HUES48 (cell line): ENCODE measurements around the gene CNTNAP2.

Experiments used
- H3K27ac ChIP-seq: one replicate; pipeline ENCODE4 v1.7.0; 2013; ENCODE audit warnings: low read depth, low read length, inconsistent platforms
- H3K27me3 ChIP-seq: 2 replicates; pipeline ENCODE4 v1.6.1; 2013; ENCODE audit warnings: mild to moderate bottlenecking, low read length; ENCODE audit not compliant: control insufficient read depth, insufficient read depth
- H3K36me3 ChIP-seq: 2 replicates; pipeline ENCODE4 v1.6.1; 2013; ENCODE audit warnings: low read length; ENCODE audit not compliant: control insufficient read depth, insufficient read depth
- H3K4me1 ChIP-seq: 2 replicates; pipeline ENCODE4 v1.6.1; 2013; ENCODE audit warnings: mild to moderate bottlenecking, low read length; ENCODE audit not compliant: control insufficient read depth, insufficient read depth
- H3K4me3 ChIP-seq: 2 replicates; pipeline ENCODE4 v1.5.1; 2013; ENCODE audit warnings: mild to moderate bottlenecking, low read depth, low read length
- H3K9ac ChIP-seq: 2 replicates; pipeline ENCODE4 v1.6.1; 2013; ENCODE audit warnings: mild to moderate bottlenecking, low read depth, low read length, moderate library complexity
- H3K9me3 ChIP-seq: 2 replicates; pipeline ENCODE4 v1.6.1; 2013; ENCODE audit warnings: low read length; ENCODE audit not compliant: control insufficient read depth, insufficient read depth

CNTNAP2 gene

GRCh38 chr7:146115851-146116520, 615 bp upstream of the CNTNAP2 start:
- no peak overlapping the region for H3K27ac ChIP-seq
- H3K27me3 ChIP-seq = peaks cover 26% of the 10 kb centered on the region
- H3K9me3 ChIP-seq = no peaks in the 10 kb centered on the region
- H3K4me1 ChIP-seq = peaks cover 7% of the 10 kb centered on the region
- H3K9ac ChIP-seq = no peak overlapping the region
- no peaks in the 10 kb centered on the region for H3K36me3 ChIP-seq
- H3K4me3 ChIP-seq = peak overlapping the region; percentile 70

GRCh38 chr7:146117576-146117975, 975 bp downstream of the CNTNAP2 start:
- Histone ChIP-seq H3K27ac (no peak overlapping the region), H3K9me3 (no peaks in the 10 kb centered on the region), H3K9ac (no peak overlapping the region), H3K27me3 (peaks cover 26% of the 10 kb centered on the region), H3K36me3 (no peaks in the 10 kb centered on the region), H3K4me1 (peaks cover 7% of the 10 kb centered on the region), H3K4me3 (peak overlapping the region; percentile 70)

DNA sequence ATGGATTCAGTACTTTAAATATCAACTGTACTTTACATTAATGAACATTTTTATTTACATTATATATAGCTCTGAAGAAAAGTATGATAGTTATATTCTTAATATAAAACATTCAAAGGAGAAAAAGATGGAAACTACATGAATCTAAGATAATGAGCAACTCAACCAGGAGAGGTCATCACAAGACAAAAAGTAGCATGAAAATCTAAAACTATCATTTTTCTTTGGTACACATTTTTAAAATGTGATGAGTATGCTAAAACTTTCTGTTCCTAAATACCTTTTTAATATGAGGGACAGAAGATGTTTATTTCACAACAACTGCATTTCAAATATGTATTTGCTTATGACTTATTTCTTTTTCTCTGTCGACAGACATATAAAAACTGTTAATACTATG, 2.4 kb downstream of the CNTNAP2 start:
- H3K9ac ChIP-seq = no peak overlapping the region

DNA sequence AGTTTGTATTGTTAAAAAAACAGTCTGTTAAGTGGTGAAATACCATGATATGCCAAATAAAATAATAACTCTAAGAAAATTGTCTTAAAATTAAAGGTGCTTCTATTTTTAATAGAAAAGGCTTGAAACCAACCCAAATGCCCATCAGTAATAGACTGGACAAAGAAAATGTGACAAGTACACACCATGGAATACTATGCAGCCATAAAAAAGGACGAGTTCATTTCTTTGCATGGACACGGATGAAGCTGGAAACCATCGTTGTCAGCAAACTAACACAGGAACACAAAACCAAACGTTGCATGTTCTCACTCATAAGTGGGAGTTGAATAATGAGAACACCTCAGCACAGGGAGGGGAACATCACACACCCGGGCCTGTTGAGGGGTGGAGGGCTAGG, 7.1 kb downstream of the CNTNAP2 start:
- no peaks in the 10 kb centered on the region for H3K36me3 ChIP-seq
- H3K27ac ChIP-seq = no peak overlapping the region
- H3K27me3 ChIP-seq = peaks cover 3% of the 10 kb centered on the region
- no peak overlapping the region for H3K9ac ChIP-seq
- H3K9me3 ChIP-seq = no peaks in the 10 kb centered on the region
- H3K4me3 ChIP-seq = no peak overlapping the region
- H3K4me1 ChIP-seq = no peaks in the 10 kb centered on the region

More for the DNA sequence above, 2.4 kb downstream of the CNTNAP2 start:
- H3K36me3 ChIP-seq = no peaks in the 10 kb centered on the region
- H3K27ac ChIP-seq = no peak overlapping the region
- H3K9me3 ChIP-seq = no peaks in the 10 kb centered on the region
- peaks cover 23% of the 10 kb centered on the region for H3K27me3 ChIP-seq
- H3K4me1 ChIP-seq = peaks cover 7% of the 10 kb centered on the region
- no peak overlapping the region for H3K4me3 ChIP-seq

DNA sequence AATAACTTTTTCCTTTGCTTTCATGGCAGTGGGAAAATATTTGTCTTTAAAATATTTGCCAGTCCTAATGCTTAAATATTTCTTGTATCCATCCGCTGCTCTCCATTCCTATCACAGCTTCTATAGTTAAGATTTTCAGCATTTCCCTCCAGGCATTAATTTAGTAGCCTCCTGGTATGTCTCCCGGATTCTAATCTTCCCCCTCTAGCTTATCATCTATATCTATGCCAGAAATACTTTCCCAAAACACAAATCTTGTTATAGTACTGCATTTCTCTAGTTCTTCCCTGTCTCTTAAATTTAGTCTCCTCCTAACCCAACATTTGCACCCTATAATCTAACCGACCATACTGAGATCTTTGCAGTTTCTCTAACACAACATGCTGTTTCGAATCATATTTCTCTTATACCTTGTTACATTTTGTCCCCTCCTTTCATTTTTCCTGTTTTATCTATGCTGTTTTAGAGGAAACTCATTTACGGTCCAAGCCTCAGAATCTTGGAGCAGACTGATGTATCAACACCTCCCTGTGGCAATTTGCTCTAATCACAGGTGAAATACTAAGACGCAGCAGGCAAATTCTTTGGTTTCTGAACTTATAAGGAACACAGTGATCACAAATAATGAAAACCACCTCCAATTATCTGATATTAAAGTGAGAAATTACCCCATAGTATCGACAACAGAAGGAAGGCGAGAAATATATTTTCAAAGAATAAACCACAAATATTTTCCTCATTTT, 10.3 kb downstream of the CNTNAP2 start:
- no peak overlapping the region for H3K9ac ChIP-seq
- no peaks in the 10 kb centered on the region for H3K4me1 ChIP-seq
- no peaks in the 10 kb centered on the region for H3K27me3 ChIP-seq
- no peak overlapping the region for H3K4me3 ChIP-seq
- H3K27ac ChIP-seq = no peak overlapping the region
- no peaks in the 10 kb centered on the region for H3K9me3 ChIP-seq
- no peaks in the 10 kb centered on the region for H3K36me3 ChIP-seq

DNA sequence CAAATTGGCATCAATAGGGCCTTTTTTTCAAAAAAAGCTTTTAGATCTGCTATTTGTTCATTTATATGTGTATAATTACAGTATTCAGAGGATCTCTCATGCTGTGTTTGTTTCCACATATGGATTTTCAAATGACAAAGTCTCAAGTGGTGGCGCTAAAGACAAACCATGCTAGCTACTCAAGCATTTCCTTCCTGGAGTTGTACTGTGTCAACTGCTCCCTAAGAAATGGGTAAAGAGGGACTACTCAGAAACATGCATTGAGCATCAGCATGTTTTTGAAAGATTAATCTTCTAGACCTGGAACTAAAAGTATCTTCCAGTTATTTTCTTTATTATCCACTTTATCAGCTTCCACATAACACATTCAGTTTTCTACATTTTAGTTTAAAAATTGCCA, 12.7 kb downstream of the CNTNAP2 start:
- H3K4me3 ChIP-seq = no peak overlapping the region
- H3K36me3 ChIP-seq = no peaks in the 10 kb centered on the region
- no peaks in the 10 kb centered on the region for H3K27me3 ChIP-seq
- no peak overlapping the region for H3K27ac ChIP-seq
- no peaks in the 10 kb centered on the region for H3K4me1 ChIP-seq
- no peak overlapping the region for H3K9ac ChIP-seq
- no peaks in the 10 kb centered on the region for H3K9me3 ChIP-seq

- no peak overlapping the region for H3K9ac ChIP-seq
- H3K27ac ChIP-seq = no peak overlapping the region
- no peak overlapping the region for H3K4me3 ChIP-seq
- H3K27me3 ChIP-seq = no peaks in the 10 kb centered on the region
- H3K9me3 ChIP-seq = no peaks in the 10 kb centered on the region
- H3K4me1 ChIP-seq = no peaks in the 10 kb centered on the region
- H3K36me3 ChIP-seq = no peaks in the 10 kb centered on the region
Measured at GRCh38 chr7:146129997-146130396, 13.4 kb downstream of the CNTNAP2 start.

- no peaks in the 10 kb centered on the region for H3K9me3 ChIP-seq
- no peak overlapping the region for H3K9ac ChIP-seq
- H3K4me1 ChIP-seq = no peaks in the 10 kb centered on the region; the same call in 1 of the 2 replicates
- no peaks in the 10 kb centered on the region for H3K27me3 ChIP-seq
- H3K36me3 ChIP-seq = no peaks in the 10 kb centered on the region
- no peak overlapping the region for H3K4me3 ChIP-seq
- no peak overlapping the region for H3K27ac ChIP-seq
Measured at GRCh38 chr7:146131701-146132100, 15.1 kb downstream of the CNTNAP2 start.

DNA sequence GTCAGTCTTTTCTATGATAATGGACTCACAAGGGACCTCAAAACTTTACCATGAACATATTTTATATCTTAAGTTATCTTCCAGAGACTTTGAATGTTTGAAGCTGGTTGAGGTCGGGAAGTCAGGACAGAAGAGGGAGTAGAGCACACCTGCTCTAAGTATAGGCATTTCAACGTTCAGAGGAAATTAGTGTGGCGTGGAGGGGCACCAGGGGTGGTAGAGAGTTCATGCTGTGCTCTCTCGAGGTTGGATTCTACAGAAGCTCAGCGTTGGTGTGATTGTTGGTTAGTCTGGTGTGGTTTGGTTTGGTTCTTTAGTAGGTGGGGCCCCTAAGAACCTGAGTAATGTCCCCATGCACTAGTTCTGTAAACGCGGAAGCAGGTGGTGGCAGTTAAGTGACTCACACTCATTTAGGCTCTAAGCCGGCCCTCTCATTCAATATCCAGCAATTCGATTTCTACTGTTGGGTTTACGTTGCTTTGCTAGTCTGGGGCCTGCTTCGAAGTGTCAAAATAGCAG, 19.8 kb downstream of the CNTNAP2 start:
- Histone ChIP-seq H3K9me3 (no peaks in the 10 kb centered on the region), H3K4me3 (no peak overlapping the region), H3K9ac (no peak overlapping the region), H3K36me3 (no peaks in the 10 kb centered on the region), H3K27me3 (no peaks in the 10 kb centered on the region), H3K27ac (no peak overlapping the region), H3K4me1 (no peaks in the 10 kb centered on the region; the same call in 1 of the 2 replicates)

GRCh38 chr7:146138926-146139325, 22.3 kb downstream of the CNTNAP2 start:
- no peaks in the 10 kb centered on the region for H3K36me3 ChIP-seq
- H3K27ac ChIP-seq = no peak overlapping the region
- no peaks in the 10 kb centered on the region for H3K27me3 ChIP-seq
- no peaks in the 10 kb centered on the region; the same call in 1 of the 2 replicates for H3K4me1 ChIP-seq
- H3K9ac ChIP-seq = no peak overlapping the region
- no peak overlapping the region for H3K4me3 ChIP-seq
- H3K9me3 ChIP-seq = no peaks in the 10 kb centered on the region

DNA sequence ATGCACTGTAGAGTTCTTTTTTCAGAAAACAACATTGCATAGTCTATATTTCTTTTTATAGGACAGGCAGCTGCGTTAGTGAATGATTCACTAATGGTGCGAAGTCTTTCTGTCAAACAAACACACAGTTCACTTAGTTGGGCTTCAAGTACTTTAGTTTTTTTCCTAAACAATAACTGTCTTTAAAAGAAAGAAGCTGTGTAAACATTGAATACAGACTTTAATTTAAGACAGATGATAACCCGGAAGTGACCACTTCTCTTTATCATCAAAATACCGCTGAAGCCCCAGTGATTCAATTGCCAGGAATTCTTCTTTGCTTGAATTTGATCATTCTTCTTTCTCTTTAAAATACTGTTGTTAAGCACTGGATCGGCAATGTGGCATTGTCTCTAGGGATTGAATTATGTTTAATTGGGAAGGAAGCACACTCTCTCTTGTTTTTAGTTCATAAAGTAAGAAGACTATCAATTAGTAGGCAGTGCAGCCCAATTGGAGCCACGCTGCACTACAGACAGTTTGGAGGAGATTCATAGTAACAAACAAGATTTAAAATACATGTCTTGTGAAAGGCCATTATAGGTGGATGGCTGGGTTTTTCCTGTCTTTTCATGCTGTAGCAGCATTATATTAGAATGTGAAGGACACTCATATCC, 30.4 kb downstream of the CNTNAP2 start:
- no peak overlapping the region for H3K4me3 ChIP-seq
- H3K9me3 ChIP-seq = no peaks in the 10 kb centered on the region
- no peaks in the 10 kb centered on the region for H3K36me3 ChIP-seq
- no peaks in the 10 kb centered on the region for H3K27me3 ChIP-seq
- peak overlapping the region; percentile 55 for H3K27ac ChIP-seq
- no peak overlapping the region for H3K9ac ChIP-seq
- peaks cover 49% of the 10 kb centered on the region for H3K4me1 ChIP-seq
